Suppressor macrophage treated with lipopolysaccharide for 1 hour (primary cell): ENCODE data around the gene DNAJC7.
"Not testable (repeated sequence)": the region's sequence is repeated elsewhere in the genome, so short reads cannot be mapped to it uniquely, and the experiment has no call there.

Source experiments
- DNase-seq, 3 donors: peaks; one replicate each; pipeline ENCODE4 v3.0.0-alpha.2; 2020 to 2022

DNAJC7 gene

DNA sequence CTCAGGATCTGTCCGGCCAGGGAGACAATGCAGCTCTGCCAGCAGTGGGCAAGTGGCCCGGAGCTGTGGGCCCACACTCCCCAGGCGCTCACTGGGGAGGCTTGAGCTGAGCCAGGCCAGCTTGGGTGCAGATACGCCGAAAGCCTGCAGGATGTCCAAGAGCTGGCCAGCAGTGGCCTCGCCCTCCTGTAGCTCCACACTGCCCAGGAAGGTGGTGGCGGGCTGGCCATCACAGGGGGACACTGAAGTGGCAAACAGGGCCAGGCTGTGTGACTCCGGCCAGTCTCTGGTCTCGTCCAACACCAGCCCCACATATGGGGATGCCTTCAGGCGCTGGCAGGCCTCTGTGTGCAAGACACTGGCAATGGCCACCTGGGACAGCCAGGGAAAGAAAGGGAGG, 23.6 kb upstream of the DNAJC7 start:
- DNase-seq, result no peak

DNA sequence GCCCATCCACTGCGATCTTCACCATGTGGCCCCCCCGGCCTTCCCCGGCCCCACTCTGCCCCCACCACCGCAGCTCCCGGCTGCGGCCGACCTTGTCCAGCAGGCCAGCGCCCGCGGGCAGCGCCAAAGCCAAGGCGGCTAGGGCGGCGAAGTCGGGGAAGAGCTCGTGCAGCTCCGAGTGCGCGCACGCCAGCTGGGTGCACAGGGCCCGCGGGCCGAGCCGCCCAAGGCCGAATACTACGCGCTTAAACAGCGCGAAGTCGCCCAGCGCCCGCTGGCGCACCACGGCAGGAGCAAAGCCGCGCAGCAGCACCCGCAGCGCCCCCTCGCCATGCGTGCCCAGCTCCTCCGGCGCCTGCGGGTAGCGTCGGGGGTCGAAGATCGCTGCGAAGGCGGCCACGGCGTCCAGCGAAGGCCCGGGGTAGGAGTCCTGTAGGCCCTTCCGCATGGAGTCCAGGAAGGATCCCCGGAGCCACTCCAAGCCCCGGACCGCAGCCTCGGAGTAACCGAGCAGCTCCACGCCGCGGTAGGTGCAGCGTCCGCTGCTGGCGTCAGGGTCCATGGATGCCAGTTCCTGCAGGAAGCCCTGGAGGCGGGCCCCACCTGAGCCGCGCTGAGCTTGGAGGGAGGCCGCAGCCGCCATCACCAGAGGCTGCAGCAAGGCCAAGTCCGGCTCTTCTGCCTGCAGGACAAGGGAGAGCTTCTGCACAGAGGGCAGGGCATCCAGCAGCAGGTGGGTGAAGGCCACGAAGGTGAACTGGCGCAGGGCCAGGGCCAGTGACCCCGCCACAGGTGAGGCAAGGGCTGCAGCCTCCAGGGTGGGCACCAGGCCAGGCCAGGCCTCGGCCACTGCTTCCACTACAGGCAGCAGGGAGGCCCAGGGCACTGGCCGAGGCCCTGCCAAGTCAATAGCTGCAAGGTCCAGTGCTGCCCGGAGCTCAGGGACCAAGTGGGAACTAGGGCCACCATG, 22.8 kb upstream of the DNAJC7 start:
- peak in 1 of 3 donors; percentile 19 for DNase-seq

DNA sequence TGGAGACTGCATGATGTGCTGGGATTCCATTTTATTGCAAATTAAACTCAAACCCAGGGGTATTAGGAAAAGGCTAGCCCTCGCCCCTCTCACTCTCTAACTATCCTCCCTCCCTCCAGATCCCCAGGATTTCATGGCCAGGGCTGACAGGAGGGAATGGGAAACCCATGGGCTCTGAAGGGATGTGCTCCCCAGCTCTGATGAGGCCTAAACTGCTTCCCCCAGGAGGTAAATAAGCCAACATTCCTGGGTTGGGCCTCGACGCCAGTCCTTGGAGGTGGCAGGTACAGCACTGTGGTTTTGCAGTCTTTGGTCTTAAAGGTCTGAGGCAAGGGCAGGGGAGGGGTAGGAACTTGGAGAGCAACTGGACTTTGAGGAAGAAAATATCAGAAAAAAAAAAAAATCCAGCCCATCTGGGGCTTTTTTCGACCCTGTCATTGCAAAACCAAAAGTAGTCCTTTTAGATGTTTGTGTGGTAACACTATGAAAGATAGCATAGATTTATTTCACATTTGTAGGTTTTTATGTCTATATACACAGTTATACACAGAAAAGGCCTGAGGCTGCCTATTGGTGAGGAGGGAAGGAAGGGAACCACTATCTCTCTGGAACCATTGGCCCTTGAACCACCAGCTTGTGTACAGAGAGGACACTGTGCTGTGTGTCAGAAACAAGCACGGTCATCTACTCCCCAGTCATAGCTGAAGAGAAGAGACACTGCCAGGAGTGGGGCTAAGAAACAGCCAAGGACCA, 21.2 kb upstream of the DNAJC7 start:
- peak in 1 of 3 donors; percentile 33 for DNase-seq

DNA sequence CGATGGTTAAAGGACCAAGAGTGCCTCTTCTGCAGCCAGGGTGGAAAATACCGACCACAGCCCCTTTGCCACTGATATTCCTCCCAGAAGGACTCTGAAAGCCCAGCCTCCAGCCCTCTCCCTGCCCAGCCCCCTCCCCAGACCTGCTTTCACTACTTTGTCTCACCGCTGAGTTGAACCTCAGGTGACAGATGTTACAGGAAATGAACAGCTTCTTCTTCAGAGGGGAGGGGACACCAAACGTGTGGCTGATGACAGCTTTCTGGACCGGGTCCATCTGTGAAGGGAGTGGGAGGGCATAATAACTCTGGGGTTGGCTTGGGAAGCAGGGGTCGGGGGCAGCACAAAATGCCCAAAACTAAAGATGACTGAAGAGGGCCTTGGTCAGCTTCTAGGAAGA, 16.8 kb upstream of the DNAJC7 start:
- DNase-seq, result no peak

DNA sequence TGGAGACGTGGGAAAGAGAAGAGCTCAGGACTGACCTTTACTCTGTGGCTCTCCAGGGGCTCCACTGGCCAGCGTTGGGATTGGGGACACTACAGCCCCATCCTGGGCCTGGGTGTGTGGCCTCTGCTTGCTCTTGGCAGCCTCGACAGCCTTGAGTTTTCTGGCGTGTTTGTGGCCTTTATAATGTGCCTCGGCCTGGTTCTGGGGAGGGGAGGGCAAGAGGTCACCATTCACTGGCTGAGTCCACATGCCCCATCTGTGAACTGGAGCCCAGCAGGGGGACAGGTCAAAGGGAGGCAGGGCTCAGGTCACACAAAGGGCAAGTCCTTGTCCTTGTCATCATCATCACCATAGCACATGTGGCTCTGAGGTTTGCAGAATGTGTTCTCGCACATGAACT, 14.3 kb upstream of the DNAJC7 start:
- no peak for DNase-seq

DNA sequence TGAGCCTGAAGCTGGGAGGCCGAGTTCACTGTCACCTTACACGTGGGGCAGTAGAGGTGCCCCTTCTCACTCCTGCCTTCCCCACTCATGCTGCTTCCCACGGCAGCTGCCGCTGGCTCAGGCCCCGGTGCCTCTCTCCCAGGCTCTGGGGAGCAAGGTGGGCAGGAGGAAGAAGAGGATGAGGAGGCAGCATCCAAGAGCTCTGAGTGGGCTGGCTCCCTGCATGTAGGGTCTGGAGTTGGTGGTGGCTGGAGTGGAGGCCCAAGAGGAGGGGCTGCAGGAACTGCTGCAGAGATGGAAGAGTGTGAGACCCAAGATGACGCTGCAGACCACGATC, 11.5 kb upstream of the DNAJC7 start:
- no peak for DNase-seq

DNA sequence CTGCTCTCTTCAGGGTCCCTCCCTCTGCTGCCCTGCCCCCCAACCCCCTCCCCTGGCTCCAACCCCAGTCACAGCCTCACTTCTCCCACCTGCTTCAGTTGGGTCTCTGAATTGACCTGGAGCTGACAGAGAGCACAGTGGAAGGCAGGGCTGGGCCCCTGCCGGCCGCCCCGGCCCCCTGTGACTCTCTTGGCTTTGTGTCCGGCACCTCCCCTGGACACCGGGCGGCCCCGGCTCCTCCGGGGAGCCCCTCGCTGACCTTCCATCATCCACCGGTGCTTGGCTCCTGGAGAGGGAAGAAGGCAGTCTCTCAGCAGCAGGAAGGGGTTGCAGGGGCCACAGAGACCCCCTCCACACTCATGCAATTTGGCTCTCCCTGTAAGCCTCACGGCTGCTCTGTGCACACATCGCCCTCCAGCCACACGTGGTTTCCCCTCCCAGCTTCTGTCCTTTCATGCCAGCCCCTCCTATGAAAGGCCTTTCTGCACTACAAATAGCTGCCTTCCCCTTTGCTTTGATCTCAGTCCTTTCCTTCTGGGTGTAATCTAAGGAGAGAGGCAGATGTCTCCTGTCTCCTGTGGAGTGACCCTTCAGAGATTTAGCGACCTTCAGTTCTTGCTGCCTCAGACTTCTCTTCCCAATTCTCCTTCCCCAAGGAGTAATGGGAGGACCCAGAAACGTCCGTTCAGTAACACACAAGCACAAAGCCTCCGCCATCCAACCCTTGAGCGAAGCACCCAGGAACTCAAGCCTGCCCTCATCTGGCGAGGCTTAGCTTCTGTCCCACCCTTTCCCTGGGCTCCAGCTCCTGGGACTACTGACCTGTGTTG, 10.9 kb upstream of the DNAJC7 start:
- DNase-seq, result peak; percentile 32 to 58 (median 45)

DNA sequence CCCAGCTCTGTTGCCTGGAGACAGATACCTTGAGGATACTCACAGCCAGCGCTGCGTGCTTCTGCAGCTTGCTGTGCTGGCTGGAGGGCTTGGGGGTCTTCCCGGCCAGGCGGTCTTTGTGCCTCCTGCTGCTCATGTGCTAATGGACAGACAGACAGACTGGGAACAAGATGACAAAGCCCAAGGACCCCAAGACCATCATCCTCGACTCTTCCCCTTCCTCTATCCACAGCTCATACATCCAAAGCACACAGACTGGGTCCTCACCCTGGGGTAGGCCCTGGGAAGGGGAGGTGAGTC, 10.3 kb upstream of the DNAJC7 start:
- DNase-seq, result no peak

DNA sequence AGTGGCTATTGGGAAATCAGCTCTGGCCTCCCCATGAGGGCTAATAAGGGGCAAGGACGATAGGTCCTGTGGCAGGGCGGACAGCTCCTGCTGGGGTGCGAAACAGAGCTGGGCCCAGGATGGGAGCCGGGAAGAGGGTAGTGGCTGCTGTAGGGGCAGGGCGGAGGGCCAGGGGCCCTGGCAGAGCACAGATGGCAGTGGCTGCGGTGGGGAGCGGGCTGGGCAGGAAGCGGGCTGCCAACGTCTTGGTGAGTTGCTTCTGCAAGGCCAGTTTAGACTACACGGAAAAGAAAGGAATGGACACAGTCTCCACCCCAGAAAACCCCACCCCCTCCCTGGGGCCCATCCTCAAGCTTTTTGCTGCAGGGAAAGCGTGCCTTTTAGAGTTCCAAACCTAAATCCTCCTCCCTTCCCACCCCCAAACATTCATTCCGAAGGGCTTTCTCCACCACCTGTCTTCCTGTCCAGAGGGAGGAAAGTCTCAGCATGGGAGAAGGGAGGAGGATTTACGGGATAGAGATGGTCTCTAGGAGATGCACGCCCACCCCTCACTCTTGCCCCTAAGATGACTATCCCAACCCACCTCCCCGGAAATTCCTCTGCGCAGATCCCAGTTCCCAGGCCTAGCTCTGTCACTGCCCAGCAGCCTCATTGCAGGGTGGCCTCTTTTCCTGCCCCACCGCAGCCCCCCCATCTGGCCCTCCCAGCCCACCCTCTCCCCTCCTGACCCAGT, 9.8 kb upstream of the DNAJC7 start:
- no peak for DNase-seq

DNA sequence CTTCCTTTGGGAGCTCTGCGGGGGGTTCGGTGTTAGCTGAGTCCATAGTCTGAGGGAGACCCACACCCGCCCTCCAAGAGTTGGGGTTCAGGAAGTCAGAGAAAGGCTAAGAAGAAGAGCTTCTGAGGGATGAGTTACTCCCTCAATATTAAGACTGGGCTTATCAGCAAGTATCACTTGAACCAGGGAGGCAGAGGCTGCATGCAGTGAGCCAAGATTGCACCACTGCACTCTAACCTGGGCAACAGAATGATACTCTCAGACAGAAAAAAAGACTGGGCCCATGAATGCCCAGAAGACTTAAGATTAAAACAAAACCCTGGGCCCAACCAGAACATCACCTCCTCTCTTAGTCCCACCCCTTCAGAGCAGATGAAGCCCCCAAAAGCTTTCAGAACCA, 8.7 kb upstream of the DNAJC7 start:
- DNase-seq, result no peak

DNA sequence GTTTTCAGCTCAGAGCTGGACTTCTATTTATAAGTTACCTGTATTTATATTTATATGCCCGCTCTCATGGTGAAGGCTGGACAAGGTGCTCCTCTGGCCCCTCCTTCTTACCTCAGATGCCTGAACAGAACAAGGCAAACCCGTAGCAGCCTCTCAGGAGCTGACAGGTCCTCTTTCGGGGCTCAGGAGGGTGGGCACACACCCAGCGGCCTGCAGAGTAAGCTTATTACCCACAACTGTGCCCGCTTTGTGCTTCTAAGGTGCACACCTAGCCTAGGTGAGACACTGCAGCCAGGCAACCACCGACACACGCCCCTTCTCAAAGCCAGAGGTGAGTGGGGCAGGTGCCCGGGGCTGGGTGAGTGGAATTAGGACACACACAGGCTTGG, 7.9 kb upstream of the DNAJC7 start:
- no peak for DNase-seq

DNA sequence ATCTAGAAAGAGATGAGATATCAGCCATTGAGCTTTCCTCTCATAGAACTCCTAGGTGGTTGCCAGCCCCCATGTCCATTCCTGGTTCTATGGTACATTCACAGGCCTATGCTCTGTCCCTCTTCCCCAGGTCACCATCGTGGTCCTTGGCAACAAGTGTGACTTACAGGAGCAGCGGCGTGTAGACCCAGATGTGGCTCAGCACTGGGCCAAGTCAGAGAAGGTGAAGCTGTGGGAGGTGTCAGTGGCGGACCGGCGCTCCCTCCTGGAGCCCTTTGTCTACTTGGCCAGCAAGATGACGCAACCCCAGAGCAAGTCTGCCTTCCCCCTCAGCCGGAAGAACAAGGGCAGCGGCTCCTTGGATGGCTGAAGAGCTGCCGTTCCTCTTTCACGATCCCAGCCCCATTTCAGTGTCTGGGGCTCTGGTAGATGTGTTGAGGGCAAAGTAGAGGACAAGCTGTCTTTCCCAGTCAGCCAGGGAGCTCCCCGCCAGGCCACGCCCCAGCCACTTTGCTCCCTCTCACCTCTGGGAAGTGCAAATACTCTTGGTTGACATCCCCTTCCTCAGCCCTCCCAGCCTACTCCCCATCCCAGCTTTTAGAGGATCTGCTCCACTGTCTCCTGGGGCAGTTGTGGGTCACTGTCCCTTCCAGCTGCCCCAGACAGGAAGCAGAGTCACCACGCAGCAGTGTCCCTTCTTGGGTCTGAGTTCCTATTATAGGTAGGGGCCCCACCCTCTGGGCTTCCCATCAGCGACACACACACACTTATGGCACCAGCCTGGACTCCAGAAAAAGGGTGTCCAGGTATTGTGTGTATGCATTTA, 6.5 kb upstream of the DNAJC7 start:
- DNase-seq, result peak; percentile 84 to 89 (median 87)

DNA sequence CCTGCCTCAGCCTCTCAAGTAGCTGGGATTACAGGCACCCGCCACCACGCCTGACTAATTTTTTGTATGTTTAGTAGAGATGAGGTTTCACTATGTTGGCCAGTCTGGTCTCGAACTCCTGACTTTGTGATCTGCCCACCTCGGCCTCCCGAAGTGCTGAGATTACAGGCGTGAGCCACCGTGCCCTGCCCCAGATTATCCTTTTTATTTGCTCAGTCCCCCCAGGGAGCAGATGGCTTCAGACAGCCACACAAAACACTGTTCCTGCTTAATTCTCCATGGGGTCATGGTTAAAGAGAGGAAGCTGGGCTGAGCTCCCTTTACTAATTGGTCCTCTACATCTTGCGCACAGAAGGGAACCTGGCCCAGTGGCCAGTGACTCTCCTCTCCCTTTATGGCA, 3.6 kb upstream of the DNAJC7 start:
- DNase-seq, result not testable (repeated sequence)

DNA sequence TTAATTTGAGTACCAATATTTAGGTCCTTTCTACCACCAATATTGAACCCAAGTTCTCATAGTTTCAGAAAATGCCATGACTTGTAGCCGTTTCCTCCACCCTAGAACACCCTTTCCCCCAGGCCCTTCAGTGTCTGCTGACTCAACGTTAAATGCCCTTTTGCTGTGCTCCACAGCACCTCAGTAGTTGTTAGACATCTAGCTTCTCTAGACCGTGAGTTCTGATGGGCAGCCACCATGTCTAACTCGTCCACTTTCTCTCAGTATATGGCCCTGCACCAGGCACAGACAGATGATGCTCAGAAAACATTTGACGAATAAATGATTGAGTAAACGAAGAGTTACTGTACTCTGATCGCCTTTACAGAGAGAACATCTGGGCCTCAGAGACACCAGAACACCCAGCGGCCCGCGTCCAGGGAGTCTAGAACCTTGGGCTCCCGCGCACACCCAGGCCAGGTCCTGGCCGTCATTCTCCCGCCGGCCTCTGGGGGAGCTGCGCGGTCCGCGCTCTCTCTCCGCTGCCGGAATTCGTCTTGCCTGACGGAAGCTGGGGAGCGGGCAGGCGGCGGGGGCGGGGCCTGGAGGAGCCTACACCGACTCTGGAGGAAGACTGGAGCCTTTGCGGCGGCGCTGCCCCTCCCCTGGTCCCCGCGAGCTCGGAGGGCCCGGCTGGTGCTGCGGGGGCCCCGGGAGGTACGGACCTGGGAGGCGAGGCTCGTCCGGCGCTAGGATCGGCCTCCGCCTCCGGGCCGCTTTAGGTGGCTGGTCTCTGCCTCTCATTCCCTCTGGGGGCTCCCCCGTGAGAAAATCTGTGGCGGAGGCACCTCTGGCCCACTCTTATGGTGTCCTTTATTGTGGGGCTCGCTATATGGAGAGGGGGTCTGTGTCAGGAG, 2.5 kb upstream of the DNAJC7 start, which contains the start of gene NKIRAS2:
NKIRAS2 (plus strand) TSS at position 582 of the 896 bp plus-strand sequence. CDS start 1,488 bp downstream, outside the sequence.
- DNase-seq, result peak; percentile 93 to 98 (median 97)

DNA sequence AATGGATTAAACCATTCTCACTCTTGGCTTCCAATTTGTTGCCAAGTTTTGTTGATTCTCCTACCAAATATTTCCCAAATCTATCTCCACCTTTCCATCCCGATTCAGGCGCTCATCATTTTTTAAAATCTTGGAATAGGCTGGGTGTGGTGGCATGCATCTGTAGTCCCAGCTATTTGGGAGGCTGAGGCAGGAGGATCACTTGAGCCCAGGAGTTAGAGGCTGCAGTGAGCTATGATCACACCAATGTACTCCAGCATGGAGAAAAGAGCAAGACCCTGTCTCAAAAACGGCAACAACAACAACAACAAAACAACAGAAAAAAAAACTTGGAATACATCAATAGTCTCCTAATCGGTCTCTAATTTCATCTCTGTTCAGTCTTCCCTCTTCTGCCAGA, 1.7 kb upstream of the DNAJC7 start:
- no peak for DNase-seq

DNA sequence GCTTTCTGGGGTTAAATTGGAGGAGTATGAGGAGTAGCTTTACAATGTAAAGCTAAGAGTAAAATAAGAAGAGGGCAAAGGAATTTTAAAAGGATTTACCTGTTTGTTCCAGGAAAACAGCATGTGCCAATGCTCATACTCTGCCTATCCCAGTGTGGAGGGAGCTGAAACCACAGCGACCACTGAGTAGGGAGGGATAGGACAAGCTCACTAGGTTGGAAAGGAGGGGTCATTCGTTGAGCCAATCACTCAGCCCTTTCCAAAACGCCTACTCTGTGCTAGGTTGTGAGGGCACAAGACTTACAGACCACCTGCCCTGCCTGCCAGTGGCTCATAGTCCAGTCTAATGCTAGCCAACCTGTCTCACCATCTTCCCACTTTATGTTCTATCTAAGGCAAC, 1.1 kb upstream of the DNAJC7 start:
- no peak for DNase-seq

DNA sequence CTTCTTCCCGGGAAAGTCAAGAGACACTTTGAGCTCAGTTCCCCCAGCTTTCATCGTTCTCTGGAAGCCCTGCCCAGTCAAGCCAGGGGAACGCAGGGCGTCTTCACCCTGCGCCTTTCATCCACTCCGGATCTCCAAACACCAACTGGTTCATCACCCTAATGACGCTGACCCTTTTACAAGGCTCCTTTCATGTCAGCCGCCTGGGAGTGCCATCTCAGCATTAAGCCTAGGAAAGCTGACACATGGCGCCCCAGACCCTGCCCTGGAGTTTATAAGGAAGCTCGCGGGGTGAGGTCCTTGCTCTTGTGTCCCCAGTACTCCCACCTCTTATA, 594 bp upstream of the DNAJC7 start:
- peak; percentile 44 to 62 (median 59) for DNase-seq

DNA sequence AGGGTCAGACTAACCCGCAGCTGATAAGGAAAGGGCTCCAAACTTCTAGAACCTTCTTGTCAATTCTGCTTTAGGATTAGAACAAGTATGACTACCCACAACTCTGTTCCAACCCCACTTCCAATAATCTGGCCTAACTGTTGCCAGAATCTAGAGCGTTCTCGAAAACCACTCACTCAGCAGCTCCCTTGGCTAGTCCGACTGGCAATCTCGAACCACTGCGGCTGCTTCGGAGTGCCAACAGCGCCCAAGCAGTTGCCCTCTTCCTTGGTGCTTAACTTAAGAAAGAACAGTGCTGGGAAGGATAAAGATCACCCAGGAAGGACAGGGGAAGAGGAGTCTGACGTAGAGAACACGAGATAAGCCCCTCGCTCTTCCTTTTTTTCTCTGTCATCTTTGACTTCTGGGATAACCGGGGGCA, 818 bp downstream of the DNAJC7 start:
- DNase-seq, result peak; percentile 42 to 53 (median 52)

DNA sequence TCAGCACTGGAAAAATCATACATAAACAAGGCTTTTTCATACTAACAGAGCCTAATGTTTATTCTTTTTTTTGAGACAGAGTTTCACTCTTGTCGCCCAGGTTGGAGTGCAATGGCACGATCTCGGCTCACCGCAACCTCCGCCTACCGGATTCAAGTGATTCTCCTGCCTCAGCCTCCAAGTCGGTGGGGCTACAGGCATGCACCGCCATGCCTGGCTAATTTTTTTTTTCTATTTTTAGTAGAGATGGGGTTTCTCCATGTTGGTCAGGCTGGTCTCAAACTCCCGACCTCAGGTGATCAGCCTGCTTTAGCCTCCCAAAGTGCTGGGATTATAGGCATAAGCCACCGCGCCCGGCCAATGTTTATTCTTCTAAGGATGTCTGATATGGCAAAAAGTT, 3.5 kb downstream of the DNAJC7 start:
- DNase-seq, result not testable (repeated sequence)

DNA sequence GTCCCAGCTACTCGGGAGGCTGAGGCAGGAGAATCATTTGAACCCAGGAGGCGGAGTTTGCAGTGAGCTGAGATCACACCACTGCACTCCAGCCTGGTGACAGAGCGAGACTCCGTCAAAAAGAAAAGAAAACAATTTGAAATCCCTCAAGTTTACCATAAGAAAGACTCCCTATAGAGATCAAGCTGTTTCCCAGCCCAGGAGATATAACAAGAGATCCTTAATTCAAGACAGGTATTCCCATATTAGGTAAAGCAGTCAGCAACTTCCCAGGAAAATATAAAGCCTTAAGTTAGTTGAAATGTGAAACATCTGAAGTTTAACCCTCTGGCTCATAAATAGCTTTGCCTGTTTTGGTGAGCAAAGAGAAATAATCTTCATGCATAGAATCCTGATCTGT, 4.9 kb downstream of the DNAJC7 start:
- not testable (repeated sequence) for DNase-seq
